ENCODE data around the gene RLF.

- TF ChIP-seq CTCF (IDR thresholded peaks at IDR 0.05): no peak
- TF ChIP-seq POLR2A (IDR thresholded peaks at IDR 0.05; ENCODE audit: low read length): no peak
- TF ChIP-seq HOXA7 (CRISPR knock-in tag; IDR thresholded peaks at IDR 0.05): no peak
- no peak for TF ChIP-seq KDM5A (IDR thresholded peaks at IDR 0.05)
- TF ChIP-seq ESRRA (IDR thresholded peaks at IDR 0.05; ENCODE audit: borderline replicate concordance, low read length): no peak
- no peak for TF ChIP-seq MAX (IDR thresholded peaks at IDR 0.05)
- no peak for TF ChIP-seq EP300 (IDR thresholded peaks at IDR 0.05)
- TF ChIP-seq MYC (IDR thresholded peaks at IDR 0.05; ENCODE audit: borderline replicate concordance, low read length): no peak
- TF ChIP-seq SMC3 (IDR thresholded peaks at IDR 0.05): no peak
Measured at GRCh38 chr1:40174788-40175187, 13.6 kb downstream of the RLF start.
